HEK293T (cell line): ENCODE data around the gene DMD.

ENCODE experiments used
- CTCF ChIA-PET: fragments of 350-600 bp; formaldehyde crosslinking; extraction: SDS; loops from one replicate; lab custom pipeline; 2021; ENCODE audit warnings: antibody characterized with exemption, inconsistent platforms; lab: Yijun Ruan, JAX
- POLR2A ChIA-PET: fragments of 350-600 bp; formaldehyde crosslinking; extraction: SDS; loops from one replicate; lab custom pipeline; 2020; ENCODE audit warnings: antibody characterized with exemption, inconsistent platforms; lab: Yijun Ruan, JAX
- DNase-seq: peaks from one replicate; pipeline ENCODE4 v3.0.0; 2012; ENCODE audit warnings: mixed read lengths; ENCODE audit errors: extremely low spot score
- ARNT ChIP-seq: fragments of 450-650 bp; IDR thresholded peaks from 2 replicates; pipeline ENCODE4 v1.6.1; 2017; ENCODE audit warnings: mild to moderate bottlenecking
- BHLHE40 ChIP-seq: fragments of 450-650 bp; IDR thresholded peaks from 2 replicates; pipeline ENCODE4 v1.6.1; 2016; ENCODE audit warnings: mild to moderate bottlenecking, moderate library complexity, borderline replicate concordance
- CTBP1 ChIP-seq: fragments of 450-650 bp; IDR thresholded peaks from 2 replicates; pipeline ENCODE4 v1.6.1; 2016; ENCODE audit warnings: borderline replicate concordance
- ELF4 ChIP-seq: fragments of 450-650 bp; IDR thresholded peaks from 2 replicates; pipeline ENCODE4 v1.6.1; 2017; ENCODE audit warnings: antibody characterized with exemption
- FOXA1 ChIP-seq: fragments of 450-650 bp; IDR thresholded peaks from 2 replicates; pipeline ENCODE4 v1.6.1; 2016; ENCODE audit warnings: mild to moderate bottlenecking
- FOXK2 ChIP-seq: fragments of 450-650 bp; IDR thresholded peaks from 2 replicates; pipeline ENCODE4 v1.6.1; 2016; ENCODE audit warnings: mild to moderate bottlenecking
- FOXM1 ChIP-seq: fragments of 450-650 bp; IDR thresholded peaks from 2 replicates; pipeline ENCODE4 v1.6.1; 2017; ENCODE audit warnings: mild to moderate bottlenecking, borderline replicate concordance
- HDGF ChIP-seq: fragments of 450-650 bp; IDR thresholded peaks from 2 replicates; pipeline ENCODE4 v1.6.1; 2017; ENCODE audit warnings: antibody characterized with exemption, borderline replicate concordance
- L3MBTL2 ChIP-seq: fragments of 450-650 bp; conservative IDR thresholded peaks from 2 replicates; pipeline ENCODE4 v1.6.1; 2016; ENCODE audit warnings: mild to moderate bottlenecking
- LEF1 ChIP-seq: fragments of 450-650 bp; IDR thresholded peaks from 2 replicates; pipeline ENCODE4 v1.6.1; 2017; ENCODE audit warnings: mild to moderate bottlenecking, borderline replicate concordance
- NFRKB ChIP-seq: fragments of 450-650 bp; IDR thresholded peaks from 2 replicates; pipeline ENCODE4 v1.6.1; 2016; ENCODE audit warnings: mild to moderate bottlenecking, moderate library complexity
- SP1 ChIP-seq: fragments of 450-650 bp; IDR thresholded peaks from 2 replicates; pipeline ENCODE4 v1.6.1; 2017
- SUZ12 ChIP-seq: fragments of 450-650 bp; IDR thresholded peaks from 2 replicates; pipeline ENCODE4 v1.6.1; 2016; ENCODE audit warnings: mild to moderate bottlenecking
- TARDBP ChIP-seq: fragments of 450-650 bp; IDR thresholded peaks from 2 replicates; pipeline ENCODE4 v1.6.1; 2016
- ZNF384 ChIP-seq: fragments of 450-650 bp; IDR thresholded peaks from 2 replicates; pipeline ENCODE4 v1.6.1; 2016
- TF ChIP-seq, protein P1 (sequence below): fragments of 450-650 bp; IDR thresholded peaks from 2 replicates; pipeline ENCODE4 v1.6.1; 2016

Gene DMD

DNA sequence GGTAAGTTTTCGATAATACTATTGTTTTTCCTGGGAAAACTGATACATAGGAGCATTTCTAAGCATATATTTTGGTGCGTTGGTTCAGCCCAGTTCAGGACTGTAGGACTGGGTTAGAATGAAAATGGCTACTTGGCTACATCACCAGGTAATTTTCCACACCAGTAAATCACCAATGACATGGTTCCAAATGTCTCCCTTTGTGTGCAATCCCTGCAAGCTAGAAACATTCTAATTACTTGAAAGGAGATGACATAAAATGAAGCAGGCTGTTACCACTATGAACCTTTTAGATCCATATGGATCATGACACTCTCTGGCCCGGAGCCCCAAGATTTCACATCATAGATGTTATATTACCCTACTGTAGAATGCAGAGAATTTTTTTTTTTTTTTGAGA, 1562.1 kb downstream of the DMD start:
- no peak for DNase-seq
- TF ChIP-seq FOXM1 (no peak), CTBP1 (no peak), ELF4 (no peak), FOXK2 (no peak), NFRKB (no peak), SUZ12 (no peak), HDGF (no peak), TARDBP (no peak), ARNT (no peak), BHLHE40 (no peak), ZNF384 (no peak), LEF1 (no peak), SP1 (no peak), FOXA1 (no peak), L3MBTL2 (no peak)
- TF ChIP-seq, protein P1, sequence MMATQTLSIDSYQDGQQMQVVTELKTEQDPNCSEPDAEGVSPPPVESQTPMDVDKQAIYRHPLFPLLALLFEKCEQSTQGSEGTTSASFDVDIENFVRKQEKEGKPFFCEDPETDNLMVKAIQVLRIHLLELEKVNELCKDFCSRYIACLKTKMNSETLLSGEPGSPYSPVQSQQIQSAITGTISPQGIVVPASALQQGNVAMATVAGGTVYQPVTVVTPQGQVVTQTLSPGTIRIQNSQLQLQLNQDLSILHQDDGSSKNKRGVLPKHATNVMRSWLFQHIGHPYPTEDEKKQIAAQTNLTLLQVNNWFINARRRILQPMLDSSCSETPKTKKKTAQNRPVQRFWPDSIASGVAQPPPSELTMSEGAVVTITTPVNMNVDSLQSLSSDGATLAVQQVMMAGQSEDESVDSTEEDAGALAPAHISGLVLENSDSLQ: no peak
- ChIA-PET POLR2A (interaction anchor here (0.6 kb wide), 1 partner anchor 533 kb away, joined by 3 read pairs; no protein-coding TSS in a partner anchor), CTCF (interaction anchor here (0.6 kb wide), 1 partner anchor 18 kb away, joined by 6 read pairs; no protein-coding TSS in a partner anchor)

DNA sequence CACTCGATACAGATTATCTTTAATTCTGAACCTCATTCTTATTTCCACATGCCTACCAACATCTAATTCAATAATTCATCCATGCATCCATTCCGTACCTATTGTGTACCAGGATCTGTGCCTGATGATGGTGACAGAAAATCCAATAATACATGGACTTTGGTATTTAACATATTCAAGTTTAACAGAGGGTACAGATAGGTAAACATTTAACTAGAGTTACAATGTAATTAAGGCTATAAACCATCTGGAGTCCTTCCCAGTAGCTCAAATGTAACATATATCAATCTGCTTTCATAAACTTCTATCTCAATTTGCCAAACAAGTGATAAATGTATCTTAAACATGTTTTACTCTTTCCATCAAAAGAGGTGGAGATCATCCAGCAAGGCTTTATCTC, 1578.0 kb downstream of the DMD start:
- ChIA-PET CTCF (no interaction called here), POLR2A (no interaction called here)
- no peak for DNase-seq
- TF ChIP-seq TARDBP: no peak
- TF ChIP-seq ELF4: no peak
- no peak for TF ChIP-seq CTBP1
- no peak for TF ChIP-seq L3MBTL2
- TF ChIP-seq FOXM1: no peak
- no peak for TF ChIP-seq SP1
- TF ChIP-seq SUZ12: no peak
- no peak for TF ChIP-seq LEF1
- no peak for TF ChIP-seq ARNT
- TF ChIP-seq FOXK2: no peak
- no peak for TF ChIP-seq HDGF
- no peak for TF ChIP-seq FOXA1
- no peak for TF ChIP-seq ZNF384
- TF ChIP-seq NFRKB: no peak
- TF ChIP-seq, protein P1: no peak

DNA sequence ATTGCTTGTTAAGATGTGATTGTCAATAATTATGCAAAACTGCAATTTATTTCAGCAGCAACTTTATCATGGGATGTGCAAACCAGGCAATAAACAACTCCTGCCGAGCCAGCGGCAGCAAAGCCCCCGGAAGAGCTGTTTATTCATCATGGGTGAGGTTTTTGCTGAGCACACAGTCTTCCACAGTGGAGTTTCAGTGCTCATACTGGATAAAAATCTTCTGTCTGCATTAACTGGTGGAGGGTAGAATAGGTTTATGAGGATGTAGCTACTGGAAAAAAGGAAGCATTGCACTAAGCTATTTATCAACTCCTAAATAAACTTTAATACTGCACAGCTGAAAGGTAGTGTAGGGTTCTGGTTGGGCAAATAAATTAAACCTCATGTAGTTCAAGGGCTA, 1582.2 kb downstream of the DMD start:
- POLR2A ChIA-PET: no interaction called here
- DNase-seq: peak; percentile 9
- TF ChIP-seq, protein P1: no peak
- TF ChIP-seq FOXA1 (no peak), HDGF (no peak), LEF1 (no peak), SP1 (no peak), CTBP1 (no peak), ZNF384 (no peak), SUZ12 (no peak), ELF4 (no peak), TARDBP (no peak)
- CTCF ChIA-PET: no interaction called here

DNA sequence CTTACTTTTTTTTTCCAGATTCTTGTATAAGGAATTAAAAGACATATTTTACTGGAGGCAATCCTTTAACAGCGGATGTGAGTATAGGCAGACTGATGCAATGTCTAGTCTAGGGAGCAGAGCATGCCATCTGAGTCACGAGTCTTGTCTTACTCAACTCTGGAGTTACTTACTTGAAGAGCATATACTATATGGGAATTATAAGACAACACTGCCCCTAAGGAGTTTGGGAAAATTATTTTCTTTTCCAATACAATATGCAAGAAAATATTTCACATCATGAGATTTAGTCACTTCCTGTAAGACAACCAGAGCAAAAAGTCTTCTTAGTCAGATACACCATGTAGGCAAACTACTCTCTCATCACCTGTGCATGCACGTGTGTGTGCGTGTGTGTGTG, 1602.2 kb downstream of the DMD start:
- no peak for DNase-seq
- POLR2A ChIA-PET: no interaction called here
- no peak for TF ChIP-seq BHLHE40
- CTCF ChIA-PET: no interaction called here

DNA sequence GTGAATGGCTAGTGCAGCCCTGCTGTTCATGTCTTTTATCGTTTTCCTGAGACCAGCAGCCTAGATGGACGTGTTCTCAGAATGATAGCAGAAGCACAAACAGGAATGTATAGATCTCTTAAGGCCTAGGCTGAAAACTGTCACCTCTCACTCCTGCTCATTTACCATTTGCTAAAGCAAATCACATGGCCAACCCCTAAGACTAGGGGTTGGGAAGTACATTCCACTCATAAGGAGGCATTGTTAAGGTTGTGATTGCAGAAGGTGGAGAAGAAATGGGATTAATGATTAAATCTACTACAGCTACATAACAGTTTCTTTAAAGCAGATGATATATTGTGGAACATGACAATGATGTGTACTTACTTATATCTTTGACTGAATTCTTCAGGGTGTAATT, 1602.7 kb downstream of the DMD start:
- CTCF ChIA-PET: no interaction called here
- DNase-seq: no peak
- TF ChIP-seq BHLHE40 (no peak), CTBP1 (no peak), SUZ12 (no peak), LEF1 (no peak), FOXM1 (no peak), L3MBTL2 (no peak), ARNT (no peak), HDGF (no peak), ELF4 (no peak), ZNF384 (no peak), SP1 (no peak), NFRKB (no peak), FOXK2 (no peak), TARDBP (no peak), FOXA1 (no peak)
- TF ChIP-seq, protein P1: no peak
- POLR2A ChIA-PET: no interaction called here

DNA sequence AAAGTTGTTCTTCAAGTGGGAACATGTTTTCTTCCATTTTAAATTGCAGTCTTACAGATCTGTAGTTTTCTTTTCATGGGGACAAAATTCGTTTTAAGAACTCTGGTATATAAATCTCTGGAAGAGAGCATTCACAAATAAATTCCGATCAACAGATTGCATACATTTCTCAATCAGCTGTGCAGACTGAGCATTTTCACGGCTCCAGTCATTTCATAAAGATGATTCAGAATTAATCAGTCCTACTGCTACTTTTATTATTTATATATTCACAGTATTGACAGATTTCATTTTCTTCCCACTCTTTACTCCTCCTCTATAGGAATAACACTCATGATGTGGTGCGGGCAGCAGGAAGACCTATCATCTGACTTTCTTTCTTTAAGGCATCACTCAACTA, 1604.6 kb downstream of the DMD start:
- CTCF ChIA-PET: no interaction called here
- TF ChIP-seq FOXA1 (no peak), BHLHE40 (no peak), ELF4 (no peak), FOXM1 (no peak), SUZ12 (no peak), SP1 (no peak), FOXK2 (no peak), TARDBP (no peak), ARNT (no peak), HDGF (no peak)
- TF ChIP-seq, protein P1: no peak
- no peak for DNase-seq
- POLR2A ChIA-PET: no interaction called here
